IMR-90 (cell line): Measurements from ENCODE around the gene NDUFAF8. TPM values are rescaled to one million over a fixed set of nuclear protein-coding genes. Genes with fewer than 3 reads are reported as not detected.

ENCODE experiments used
- ATAC-seq: fragments of 200-7000 bp; cut with Tn5 transposase; 2 replicates; pipeline ENCODE4 v1.9.1; 2020; ENCODE audit warnings: low read depth, mild to moderate bottlenecking, moderate library complexity
- BruUV-seq: library from RNA; stranded (reverse); fragments of 400-500 nt; replicated peaks from 2 replicates; lab custom pipeline; 2021; lab: Mats Ljungman, UMichigan
- CTCF ChIA-PET: fragments of 300-600 bp; formaldehyde crosslinking; extraction: SDS; loops from one replicate; lab custom pipeline; 2021; ENCODE audit warnings: antibody characterized with exemption; lab: Yijun Ruan, JAX
- POLR2A ChIA-PET: fragments of 300-600 bp; sonication (Branson Sonifier 250); formaldehyde crosslinking; loops from one replicate; lab custom pipeline; 2022; ENCODE audit warnings: antibody characterized with exemption; ENCODE audit not compliant: unreplicated experiment; lab: Charles Lee
- DNase-seq: peaks from one replicate; pipeline ENCODE4 v3.0.0; 2013
- H2AFZ ChIP-seq: replicated peaks from 2 replicates; pipeline ENCODE3; 2013; ENCODE audit warnings: low read length, mild to moderate bottlenecking; ENCODE audit not compliant: poor library complexity
- H2AK5ac ChIP-seq: 2 replicates; pipeline ENCODE4 v1.6.1; 2013; ENCODE audit warnings: low read depth, low read length, inconsistent platforms
- H2AK9ac ChIP-seq: replicated peaks from 2 replicates; pipeline ENCODE3; 2013; ENCODE audit warnings: mild to moderate bottlenecking, low read depth, low read length, moderate library complexity; ENCODE audit not compliant: poor library complexity
- H2BK120ac ChIP-seq: 2 replicates; pipeline ENCODE4 v1.6.1; 2013; ENCODE audit warnings: low read depth, low read length, inconsistent platforms
- H2BK15ac ChIP-seq: 3 replicates; pipeline ENCODE4 v1.6.1; 2013; ENCODE audit warnings: low read depth, low read length, inconsistent platforms
- H2BK20ac ChIP-seq: 2 replicates; pipeline ENCODE4 v1.6.1; 2013; ENCODE audit warnings: low read depth, mild to moderate bottlenecking, inconsistent platforms, low read length, moderate library complexity
- H2BK5ac ChIP-seq: 2 replicates; pipeline ENCODE4 v1.6.1; 2013; ENCODE audit warnings: mild to moderate bottlenecking, low read depth, low read length, inconsistent platforms; ENCODE audit not compliant: poor library complexity, severe bottlenecking
- H3K14ac ChIP-seq: replicated peaks from 2 replicates; pipeline ENCODE4 v1.6.1; 2013; ENCODE audit warnings: low read depth, low read length, inconsistent platforms
- H3K18ac ChIP-seq: 2 replicates; pipeline ENCODE4 v1.6.1; 2013; ENCODE audit warnings: low read depth, low read length, control low read depth
- H3K23ac ChIP-seq: 2 replicates; pipeline ENCODE4 v1.6.1; 2013; ENCODE audit warnings: low read depth, low read length, inconsistent platforms
- H3K27ac ChIP-seq: 2 replicates; pipeline ENCODE4 v1.5.1; 2013; ENCODE audit warnings: mild to moderate bottlenecking, control low read depth, low read length; ENCODE audit not compliant: insufficient read depth
- H3K27me3 ChIP-seq: 2 replicates; pipeline ENCODE4 v1.6.1; 2013; ENCODE audit warnings: low read length; ENCODE audit not compliant: control insufficient read depth, insufficient read depth
- H3K36me3 ChIP-seq: 2 replicates; pipeline ENCODE4 v1.6.1; 2013; ENCODE audit warnings: low read length, mixed read lengths; ENCODE audit not compliant: control insufficient read depth, insufficient read depth
- H3K4ac ChIP-seq: 2 replicates; pipeline ENCODE4 v1.6.1; 2013; ENCODE audit warnings: low read depth, low read length, inconsistent platforms
- H3K4me1 ChIP-seq: 2 replicates; pipeline ENCODE4 v1.6.1; 2013; ENCODE audit warnings: low read length, mixed read lengths; ENCODE audit not compliant: control insufficient read depth, insufficient read depth
- H3K4me2 ChIP-seq: 2 replicates; pipeline ENCODE4 v1.6.1; 2013; ENCODE audit warnings: low read depth, mild to moderate bottlenecking, control low read depth, low read length, moderate library complexity
- H3K4me3 ChIP-seq: 2 replicates; pipeline ENCODE4 v1.5.1; 2013; ENCODE audit warnings: low read depth, mild to moderate bottlenecking, control low read depth, low read length, moderate library complexity; ENCODE audit not compliant: insufficient read depth
- H3K56ac ChIP-seq: 2 replicates; pipeline ENCODE4 v1.6.1; 2013; ENCODE audit warnings: low read length, inconsistent platforms; ENCODE audit not compliant: insufficient read depth; ENCODE audit errors: extremely low read depth
- H3K79me1 ChIP-seq, 2 experiments: 2 replicates each; pipeline ENCODE4 v1.6.1; 2013; ENCODE audit warnings: low read length in 2 of 2, inconsistent platforms in 1 of 2, low read depth in 1 of 2
- H3K9ac ChIP-seq: 2 replicates; pipeline ENCODE4 v1.6.1; 2013; ENCODE audit warnings: low read depth, low read length, control low read depth
- H3K9me1 ChIP-seq: 2 replicates; pipeline ENCODE4 v1.6.1; 2013; ENCODE audit warnings: low read length, inconsistent platforms; ENCODE audit not compliant: insufficient read depth
- H3K9me3 ChIP-seq: 2 replicates; pipeline ENCODE4 v1.6.1; 2013; ENCODE audit warnings: low read length; ENCODE audit not compliant: control insufficient read depth, insufficient read depth
- H4K20me1 ChIP-seq: 2 replicates; pipeline ENCODE4 v1.6.1; 2013; ENCODE audit warnings: low read length, inconsistent platforms; ENCODE audit not compliant: insufficient read depth
- H4K5ac ChIP-seq: 2 replicates; pipeline ENCODE4 v1.6.1; 2013; ENCODE audit warnings: mild to moderate bottlenecking, low read depth, low read length, control low read depth
- H4K8ac ChIP-seq, 2 experiments: 2 replicates each; pipeline ENCODE4 v1.6.1; 2013; ENCODE audit warnings: low read depth in 2 of 2, low read length in 2 of 2, control low read depth in 1 of 2, inconsistent platforms in 1 of 2
- H4K91ac ChIP-seq: 2 replicates; pipeline ENCODE4 v1.6.1; 2013; ENCODE audit warnings: low read depth, low read length, inconsistent platforms; ENCODE audit not compliant: insufficient read depth
- CEBPB ChIP-seq: IDR thresholded peaks from 2 replicates; pipeline ENCODE4 v1.6.1; 2012; ENCODE audit warnings: low read depth, low read length, improper control_type of control experiment
- CHD1 ChIP-seq: IDR thresholded peaks from 2 replicates; pipeline ENCODE4 v1.6.1; 2012; ENCODE audit warnings: low read depth, low read length, improper control_type of control experiment
- FOS ChIP-seq: fragments of 150-350 bp; IDR thresholded peaks from 2 replicates; pipeline ENCODE4 v1.6.1; 2016; ENCODE audit warnings: low read depth, low read length
- MAFK ChIP-seq: IDR thresholded peaks from 2 replicates; pipeline ENCODE4 v1.6.1; 2012; ENCODE audit warnings: low read depth, low read length, improper control_type of control experiment
- MAZ ChIP-seq: IDR thresholded peaks from 2 replicates; pipeline ENCODE4 v1.6.1; 2012; ENCODE audit warnings: low read depth, mild to moderate bottlenecking, low read length, improper control_type of control experiment, moderate library complexity, borderline replicate concordance
- MXI1 ChIP-seq: IDR thresholded peaks from 2 replicates; pipeline ENCODE4 v1.6.1; 2012; ENCODE audit warnings: low read depth, mild to moderate bottlenecking, low read length, moderate library complexity, borderline replicate concordance
- RCOR1 ChIP-seq: IDR thresholded peaks from 2 replicates; pipeline ENCODE4 v1.6.1; 2012; ENCODE audit warnings: mild to moderate bottlenecking, low read length, improper control_type of control experiment; ENCODE audit not compliant: insufficient replicate concordance
- RFX5 ChIP-seq: IDR thresholded peaks from 2 replicates; pipeline ENCODE4 v1.8.0; 2012; ENCODE audit warnings: low read depth, mild to moderate bottlenecking, low read length, moderate library complexity
- SMC3 ChIP-seq: fragments of 150-350 bp; IDR thresholded peaks from 2 replicates; pipeline ENCODE4 v1.6.1; 2016; ENCODE audit warnings: low read depth, mild to moderate bottlenecking, antibody characterized with exemption, low read length, moderate library complexity
- WGBS, 2 experiments: methylation state at CpG; one replicate each; pipeline versions ENCODE4 v1.1.5 to v1.1.7; 2013; ENCODE audit warnings: missing lambda C conversion rate in 2 of 2; ENCODE audit not compliant: insufficient read length in 1 of 2; ENCODE audit errors: extremely low coverage in 2 of 2; 5-methylcytosine and 5-hydroxymethylcytosine counted together
- dilution Hi-C: fragments of 300-500 bp; cut with HindIII; formaldehyde crosslinking; loops from one replicate; pipeline ENCODE4 v1.14.3; 2018; ENCODE audit warnings: low sequenced_read_pairs; ENCODE audit not compliant: unreplicated experiment
- in situ Hi-C: fragments of 300-500 bp; cut with MboI; formaldehyde crosslinking; loops from 3 replicates; pipeline ENCODE4 v1.14.3; 2019; ENCODE audit warnings: low sequenced_read_pairs, inconsistent platforms, mixed read lengths
- intact Hi-C: fragments of 100-400 bp; cut with micrococcal nuclease; formaldehyde crosslinking; loops from 2 replicates; pipeline ENCODE4 v1.10.0; 2022
- polyA plus RNA-seq, 3 experiments: library from polyadenylated mRNA; depleted of rRNA; stranded (reverse); fragments of >200 nt; gene quantifications; 2 replicates each; pipeline ENCODE4 v1.2.3, GENCODE V29; 2012; ENCODE audit warnings: low replicate concordance in 1 of 3
- total RNA-seq: library from RNA; depleted of rRNA; stranded (reverse); fragments of >200 nt; gene quantifications from 2 replicates; pipeline ENCODE4 v1.2.3, GENCODE V29; 2012
- TF ChIP-seq, protein P1 (sequence below): fragments of 150-350 bp; IDR thresholded peaks from 2 replicates; pipeline ENCODE4 v1.6.1; 2016; ENCODE audit warnings: low read depth, mild to moderate bottlenecking, low read length, moderate library complexity, borderline replicate concordance
- TF ChIP-seq, protein P2 (sequence below): fragments of 150-350 bp; IDR thresholded peaks from 2 replicates; pipeline ENCODE4 v1.6.1; 2017; ENCODE audit warnings: mild to moderate bottlenecking, antibody characterized with exemption, low read length, low read depth

NDUFAF8 gene
- total and polyA plus RNA-seq, 2 of the 4 experiments (the other 2 are of a cell fraction) = 11.1 to 65.0 TPM

GRCh38 chr17:81261582-81262336, 22.6 kb downstream of the NDUFAF8 start:
- H4K8ac ChIP-seq = no peak overlapping the region
- no peak overlapping the region for H3K9ac ChIP-seq
- no peak overlapping the region for H4K5ac ChIP-seq
- H3K9me1 ChIP-seq = no peaks in the 10 kb centered on the region
- H3K4me2 ChIP-seq = no peak overlapping the region
- H3K27me3 ChIP-seq = no peaks in the 10 kb centered on the region
- H2AK5ac ChIP-seq = no peak overlapping the region
- 93% methylated on average over 20 of the region's 36 CpGs; no CpG with 5 or more reads in 1 of the 2 experiments for WGBS, 2 experiments
- H3K18ac ChIP-seq = no peak overlapping the region
- TF ChIP-seq, protein P1, sequence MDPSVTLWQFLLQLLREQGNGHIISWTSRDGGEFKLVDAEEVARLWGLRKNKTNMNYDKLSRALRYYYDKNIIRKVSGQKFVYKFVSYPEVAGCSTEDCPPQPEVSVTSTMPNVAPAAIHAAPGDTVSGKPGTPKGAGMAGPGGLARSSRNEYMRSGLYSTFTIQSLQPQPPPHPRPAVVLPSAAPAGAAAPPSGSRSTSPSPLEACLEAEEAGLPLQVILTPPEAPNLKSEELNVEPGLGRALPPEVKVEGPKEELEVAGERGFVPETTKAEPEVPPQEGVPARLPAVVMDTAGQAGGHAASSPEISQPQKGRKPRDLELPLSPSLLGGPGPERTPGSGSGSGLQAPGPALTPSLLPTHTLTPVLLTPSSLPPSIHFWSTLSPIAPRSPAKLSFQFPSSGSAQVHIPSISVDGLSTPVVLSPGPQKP = no peak
- TF ChIP-seq CEBPB (no peak), MXI1 (no peak), RCOR1 (no peak), CHD1 (no peak), MAFK (no peak), MAZ (no peak), SMC3 (no peak), FOS (no peak), RFX5 (no peak)
- TF ChIP-seq, protein P2, sequence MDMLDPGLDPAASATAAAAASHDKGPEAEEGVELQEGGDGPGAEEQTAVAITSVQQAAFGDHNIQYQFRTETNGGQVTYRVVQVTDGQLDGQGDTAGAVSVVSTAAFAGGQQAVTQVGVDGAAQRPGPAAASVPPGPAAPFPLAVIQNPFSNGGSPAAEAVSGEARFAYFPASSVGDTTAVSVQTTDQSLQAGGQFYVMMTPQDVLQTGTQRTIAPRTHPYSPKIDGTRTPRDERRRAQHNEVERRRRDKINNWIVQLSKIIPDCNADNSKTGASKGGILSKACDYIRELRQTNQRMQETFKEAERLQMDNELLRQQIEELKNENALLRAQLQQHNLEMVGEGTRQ = no peak
- H3K27ac ChIP-seq = no peak overlapping the region
- intact Hi-C loops = no loop called here
- no TSS peak for BruUV-seq
- no peak overlapping the region for H3K4ac ChIP-seq
- H3K4me1 ChIP-seq = no peaks in the 10 kb centered on the region
- dilution Hi-C loops = no loop called here
- no peak overlapping the region for H2BK20ac ChIP-seq
- DNase-seq (no peak), ATAC-seq (no peak)
- H3K36me3 ChIP-seq = peaks cover 65% of the 10 kb centered on the region
- H3K4me3 ChIP-seq = no peak overlapping the region
- in situ Hi-C loops = no loop called here
- H2BK5ac ChIP-seq = no peak overlapping the region
- H3K9me3 ChIP-seq = no peaks in the 10 kb centered on the region
- CTCF ChIA-PET = no interaction called here
- H3K14ac ChIP-seq = no peak overlapping the region
- no peak overlapping the region for H2BK15ac ChIP-seq
- no peak overlapping the region for H2AFZ ChIP-seq
- no peak overlapping the region for H4K91ac ChIP-seq
- H2AK9ac ChIP-seq = peak overlapping the region; percentile 3
- H4K20me1 ChIP-seq = no peaks in the 10 kb centered on the region; the same call in 1 of the 2 replicates
- no peak overlapping the region for H2BK120ac ChIP-seq
- H3K79me1 ChIP-seq = peaks cover 0 to 3% of the 10 kb centered on the region in 2 experiments; a peak in 2 of 4 replicates
- POLR2A ChIA-PET = no interaction called here
- no peak overlapping the region for H3K23ac ChIP-seq
- no peak overlapping the region for H3K56ac ChIP-seq
